GM20000 (cell line): Measurements from ENCODE around the gene IL10RB.

Experiments
- DNase-seq: peaks from one replicate; pipeline ENCODE4 v3.0.0; 2012; ENCODE audit warnings: low spot score
- TF ChIP-seq, protein P1 (sequence below): IDR thresholded peaks from 2 replicates; pipeline ENCODE4 v1.5.1; 2012; ENCODE audit warnings: mild to moderate bottlenecking, control low read depth; ENCODE audit errors: extremely low read depth, missing control alignments

The IL10RB gene

GRCh38 chr21:33259995-33260394 is 6.2 kb upstream of the IL10RB start:
- no peak for DNase-seq
- TF ChIP-seq, protein P1, sequence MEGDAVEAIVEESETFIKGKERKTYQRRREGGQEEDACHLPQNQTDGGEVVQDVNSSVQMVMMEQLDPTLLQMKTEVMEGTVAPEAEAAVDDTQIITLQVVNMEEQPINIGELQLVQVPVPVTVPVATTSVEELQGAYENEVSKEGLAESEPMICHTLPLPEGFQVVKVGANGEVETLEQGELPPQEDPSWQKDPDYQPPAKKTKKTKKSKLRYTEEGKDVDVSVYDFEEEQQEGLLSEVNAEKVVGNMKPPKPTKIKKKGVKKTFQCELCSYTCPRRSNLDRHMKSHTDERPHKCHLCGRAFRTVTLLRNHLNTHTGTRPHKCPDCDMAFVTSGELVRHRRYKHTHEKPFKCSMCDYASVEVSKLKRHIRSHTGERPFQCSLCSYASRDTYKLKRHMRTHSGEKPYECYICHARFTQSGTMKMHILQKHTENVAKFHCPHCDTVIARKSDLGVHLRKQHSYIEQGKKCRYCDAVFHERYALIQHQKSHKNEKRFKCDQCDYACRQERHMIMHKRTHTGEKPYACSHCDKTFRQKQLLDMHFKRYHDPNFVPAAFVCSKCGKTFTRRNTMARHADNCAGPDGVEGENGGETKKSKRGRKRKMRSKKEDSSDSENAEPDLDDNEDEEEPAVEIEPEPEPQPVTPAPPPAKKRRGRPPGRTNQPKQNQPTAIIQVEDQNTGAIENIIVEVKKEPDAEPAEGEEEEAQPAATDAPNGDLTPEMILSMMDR = no peak

- DNase-seq = no peak
- TF ChIP-seq, protein P1 = no peak
These were observed 4.5 kb upstream of the IL10RB start for GRCh38 chr21:33261635-33262034.

- TF ChIP-seq, protein P1 = no peak
- no peak for DNase-seq
These were observed 3.2 kb upstream of the IL10RB start for GRCh38 chr21:33262921-33263320.

DNA sequence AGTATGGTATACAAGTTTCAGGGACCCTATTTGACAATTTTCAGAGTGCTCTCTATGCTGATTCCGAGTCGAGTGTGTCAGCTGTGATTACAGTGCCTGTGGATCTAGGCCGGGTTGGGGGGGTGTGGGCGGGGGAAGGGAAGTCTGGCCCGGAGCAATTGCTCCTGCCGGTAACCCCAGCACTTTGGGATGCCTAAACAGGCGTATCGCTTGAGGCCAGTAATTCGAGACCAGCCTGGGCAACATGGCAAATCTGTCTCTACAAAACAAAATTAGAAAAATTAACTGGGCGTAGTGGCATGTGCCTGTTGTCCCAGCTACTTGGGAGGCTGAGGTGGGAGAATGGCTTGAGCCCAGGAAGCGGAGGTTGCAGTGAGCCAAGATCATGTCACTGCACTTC is 1.6 kb upstream of the IL10RB start:
- no peak for DNase-seq
- TF ChIP-seq, protein P1 = no peak

DNA sequence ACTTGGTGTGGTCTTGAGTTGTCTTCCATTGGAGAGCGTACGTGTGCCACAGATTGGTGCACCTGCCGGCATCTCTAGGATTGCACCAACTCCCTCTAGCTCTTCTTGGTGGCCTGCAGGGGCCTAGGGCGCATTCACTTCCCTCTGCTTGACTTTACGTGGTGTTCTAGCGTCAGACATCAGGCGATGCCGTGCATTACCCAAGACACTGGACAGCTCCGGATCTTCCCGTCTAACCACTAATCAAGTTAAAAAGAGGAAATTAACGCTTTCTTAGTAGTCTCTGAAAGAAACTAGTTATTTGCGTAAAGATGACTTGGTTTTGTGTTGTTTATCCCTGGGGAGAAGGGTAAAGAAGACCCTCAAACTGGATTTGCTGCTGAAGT is 510 bp upstream of the IL10RB start:
- TF ChIP-seq, protein P1 = no peak
- peak; percentile 71 for DNase-seq

DNA sequence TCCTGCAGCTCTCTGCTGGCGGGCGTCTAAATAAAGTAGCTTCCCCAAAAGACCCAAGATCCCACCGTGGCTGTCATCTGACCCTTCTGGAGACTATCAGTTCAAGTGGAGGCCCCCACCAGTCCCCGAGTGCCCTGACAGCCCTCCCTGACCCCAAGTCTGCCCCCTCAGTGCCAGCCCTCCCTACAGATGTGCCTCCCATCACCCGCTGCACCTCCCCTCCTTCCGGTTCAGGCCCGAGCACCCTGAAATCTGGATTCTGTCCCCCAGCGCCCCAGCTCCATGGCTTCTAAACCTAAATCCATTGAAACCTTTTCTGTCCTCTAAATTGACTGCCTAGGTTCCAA is 595 bp downstream of the IL10RB start:
- DNase-seq = peak; percentile 54

GRCh38 chr21:33267250-33267649 is 1.1 kb downstream of the IL10RB start:
- DNase-seq = no peak
- TF ChIP-seq, protein P1 = no peak

More for the DNA sequence above, 595 bp downstream of the IL10RB start:
- TF ChIP-seq, protein P1 = no peak
